Liver (tissue), 9 donors: Measurements from ENCODE around the gene WIF1. TPM values are rescaled to one million over a fixed set of nuclear protein-coding genes. Genes with fewer than 3 reads are reported as not detected.
A peak's percentile ranks its signal among the peaks of the same experiment; 100 is the strongest.

Source experiments
- DNase-seq: peaks from one replicate; pipeline ENCODE4 v3.0.0-alpha.2; 2017; ENCODE audit warnings: low spot score
- H3K27ac ChIP-seq, 2 donors: one replicate each; pipeline ENCODE4 v1.7.0; 2013; ENCODE audit warnings: inconsistent platforms in 2 of 2, low read length in 2 of 2, control low read depth in 1 of 2, low read depth in 1 of 2, mild to moderate bottlenecking in 1 of 2
- H3K27me3 ChIP-seq, 4 donors: one replicate each; pipeline versions ENCODE4 v1.6.1 to v1.7.0; 2013; ENCODE audit warnings: low read length in 3 of 4, inconsistent platforms in 1 of 4, mild to moderate bottlenecking in 1 of 4, moderate library complexity in 1 of 4; ENCODE audit not compliant: control insufficient read depth in 4 of 4, insufficient read depth in 4 of 4
- H3K36me3 ChIP-seq, 4 donors: one replicate each; pipeline versions ENCODE4 v1.6.1 to v1.7.0; 2013; ENCODE audit warnings: low read length in 3 of 4, mild to moderate bottlenecking in 3 of 4, low read depth in 1 of 4, moderate library complexity in 1 of 4; ENCODE audit not compliant: control insufficient read depth in 4 of 4, insufficient read depth in 3 of 4
- H3K4me1 ChIP-seq, 4 donors: one replicate each; pipeline versions ENCODE4 v1.6.1 to v1.7.0; 2013; ENCODE audit warnings: low read length in 3 of 4, mild to moderate bottlenecking in 3 of 4, moderate library complexity in 1 of 4; ENCODE audit not compliant: control insufficient read depth in 4 of 4, insufficient read depth in 4 of 4
- H3K4me3 ChIP-seq, 3 donors: one replicate each; pipeline versions ENCODE4 v1.6.1 to v1.7.0; 2013; ENCODE audit warnings: low read length in 3 of 3, control low read depth in 1 of 3, low read depth in 1 of 3, mild to moderate bottlenecking in 1 of 3
- H3K9ac ChIP-seq, 2 donors: one replicate each; pipeline ENCODE4 v1.7.0; 2013; ENCODE audit warnings: low read length in 2 of 2, mild to moderate bottlenecking in 2 of 2, moderate library complexity in 2 of 2, control low read depth in 1 of 2, low read depth in 1 of 2
- H3K9me3 ChIP-seq, 4 donors: one replicate each; pipeline versions ENCODE4 v1.6.1 to v1.7.0; 2013; ENCODE audit warnings: low read length in 3 of 4; ENCODE audit not compliant: control insufficient read depth in 4 of 4
- FOXA2 ChIP-seq: IDR thresholded peaks from 2 replicates; pipeline ENCODE4 v1.6.1; 2016; ENCODE audit warnings: antibody characterized with exemption
- GABPA ChIP-seq, 2 donors: IDR thresholded peaks in 1 of 2; conservative IDR thresholded peaks in 1 of 2; 2 replicates each; pipeline ENCODE4 v1.6.1; 2016; ENCODE audit warnings: antibody characterized with exemption in 2 of 2, mild to moderate bottlenecking in 1 of 2, moderate library complexity in 1 of 2
- HNF4A ChIP-seq, 2 donors: conservative IDR thresholded peaks; 2 replicates each; pipeline ENCODE4 v1.6.1; 2016; ENCODE audit warnings: antibody characterized with exemption in 2 of 2, mild to moderate bottlenecking in 2 of 2
- HNF4G ChIP-seq: IDR thresholded peaks from 2 replicates; pipeline ENCODE4 v1.6.1; 2016; ENCODE audit warnings: antibody characterized with exemption
- JUND ChIP-seq, 2 donors: IDR thresholded peaks; 2 replicates each; pipeline ENCODE4 v1.6.1; 2016; ENCODE audit warnings: antibody characterized with exemption in 2 of 2
- NR2F2 ChIP-seq: IDR thresholded peaks from 2 replicates; pipeline ENCODE4 v1.6.1; 2016; ENCODE audit warnings: antibody characterized with exemption
- RAD21 ChIP-seq, 2 donors: IDR thresholded peaks; 2 replicates each; pipeline ENCODE4 v1.6.1; 2016; ENCODE audit warnings: antibody characterized with exemption in 2 of 2, mild to moderate bottlenecking in 2 of 2
- REST ChIP-seq: IDR thresholded peaks from 2 replicates; pipeline ENCODE4 v1.6.1; 2016; ENCODE audit warnings: antibody characterized with exemption, mild to moderate bottlenecking
- RXRA ChIP-seq, 2 donors: IDR thresholded peaks; 2 replicates each; pipeline ENCODE4 v1.6.1; 2017 to 2018; ENCODE audit warnings: antibody characterized with exemption in 2 of 2, mild to moderate bottlenecking in 1 of 2
- TAF1 ChIP-seq: conservative IDR thresholded peaks from 2 replicates; pipeline ENCODE4 v1.6.1; 2016; ENCODE audit warnings: antibody characterized with exemption, mild to moderate bottlenecking
- ZBTB33 ChIP-seq: IDR thresholded peaks from 2 replicates; pipeline ENCODE4 v1.6.1; 2016; ENCODE audit warnings: antibody characterized with exemption
- WGBS: extraction: QIAGEN DNeasy Blood & Tissue Kit; methylation state at CpG from one replicate; pipeline ENCODE4 v1.1.7; 2013; 5-methylcytosine and 5-hydroxymethylcytosine counted together
- polyA plus RNA-seq, 2 donors: library from polyadenylated mRNA; stranded (reverse) in 1 of 2; unstranded in 1 of 2; fragments of 200-250 nt in 1 of 2; fragments of >200 nt in 1 of 2; fragmentation: Nextera tagmentation in 1 of 2; extraction: Ambion mirVana in 1 of 2; gene quantifications; one replicate each; pipeline versions ENCODE4 v1.2.1 to v1.2.3, GENCODE V29; 2013 to 2015
- total RNA-seq, 2 donors: library from RNA; depleted of rRNA; stranded (reverse); fragments of >200 nt; gene quantifications; one replicate each; pipeline ENCODE4 v1.2.3, GENCODE V29; 2014
- TF ChIP-seq, protein P1 (sequence below): fragments of 150-350 bp; IDR thresholded peaks from 2 replicates; pipeline ENCODE4 v1.5.1; 2017; ENCODE audit warnings: improper control_type of control experiment, low read depth, low read length; ENCODE audit not compliant: missing input control
- TF ChIP-seq, protein P2 (sequence below): IDR thresholded peaks from 2 replicates; pipeline ENCODE4 v1.6.1; 2016; ENCODE audit warnings: antibody characterized with exemption
- TF ChIP-seq, protein P3 (sequence below): IDR thresholded peaks from 2 replicates; pipeline ENCODE4 v1.6.1; 2016; ENCODE audit warnings: antibody characterized with exemption
- donor health status: healthy.
- donor health status: healthy.
- donor health status: healthy.
- donor health status: healthy.
- donor health status: healthy.

The WIF1 gene
- total RNA-seq, result not detected
- not detected for polyA plus RNA-seq

DNA sequence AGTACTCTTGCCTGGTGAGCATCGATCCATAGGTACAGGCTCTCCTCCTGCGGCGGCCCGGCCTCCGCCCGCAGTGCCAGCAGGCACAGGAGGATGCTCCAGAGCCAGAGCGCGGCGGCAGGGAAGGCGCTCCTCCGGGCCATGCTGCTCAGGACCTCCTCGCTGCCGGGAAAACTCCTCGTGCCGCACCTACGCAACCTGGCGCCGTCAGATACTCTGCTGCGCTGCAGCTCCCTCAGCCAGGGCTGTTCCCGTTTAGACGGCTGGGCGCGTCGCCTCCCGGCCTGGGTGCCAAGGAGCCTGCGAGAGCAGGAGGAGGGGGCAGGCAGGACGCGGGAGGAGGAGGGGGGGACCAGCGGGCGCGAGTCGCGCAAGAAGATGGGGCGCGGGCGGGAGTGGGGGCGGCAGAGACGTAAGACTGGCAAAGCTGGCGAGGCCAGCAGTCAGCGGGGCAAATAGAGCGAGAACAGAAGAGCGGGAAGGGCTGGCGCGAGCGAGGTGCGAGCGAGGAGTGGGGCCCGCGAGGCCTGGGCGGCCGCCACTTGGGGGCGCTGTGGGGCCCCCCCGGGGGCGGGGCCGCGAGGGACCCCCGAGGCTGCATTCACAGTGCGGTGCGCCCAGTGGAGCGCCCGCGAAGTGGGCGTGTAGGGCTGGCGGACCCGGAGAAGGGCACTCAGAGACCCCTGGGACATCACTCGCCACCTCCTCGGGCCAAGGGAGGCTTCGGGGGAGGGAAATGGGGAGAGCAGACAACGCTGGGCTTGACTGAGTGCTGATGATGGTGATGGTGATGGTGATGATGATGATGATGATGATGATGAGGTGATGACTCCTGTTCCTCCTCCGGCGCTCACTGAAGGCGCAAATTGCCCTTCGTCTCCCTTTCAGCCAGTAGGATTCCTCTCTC, at the start of gene WIF1:
Gene WIF1, minus strand, starts transcription at position 257 of the 907 bp plus-strand sequence. Its CDS starts 114 bp downstream, at position 143.
- no peak within 1 kb of the TSS for H3K9ac ChIP-seq
- TF ChIP-seq ZBTB33 (no peak), TAF1 (no peak), RXRA (IDR thresholded peaks at IDR 0.05) (no peak), NR2F2 (no peak), HNF4G (no peak), FOXA2 (no peak), GABPA (IDR thresholded peaks at IDR 0.05 in 1 of 2, conservative IDR thresholded peaks at IDR 0.05 in 1 of 2) (no peak), HNF4A (conservative IDR thresholded peaks at IDR 0.05) (no peak), JUND (IDR thresholded peaks at IDR 0.05) (no peak), RAD21 (IDR thresholded peaks at IDR 0.05) (no peak), REST (no peak)
- TF ChIP-seq, protein P1, sequence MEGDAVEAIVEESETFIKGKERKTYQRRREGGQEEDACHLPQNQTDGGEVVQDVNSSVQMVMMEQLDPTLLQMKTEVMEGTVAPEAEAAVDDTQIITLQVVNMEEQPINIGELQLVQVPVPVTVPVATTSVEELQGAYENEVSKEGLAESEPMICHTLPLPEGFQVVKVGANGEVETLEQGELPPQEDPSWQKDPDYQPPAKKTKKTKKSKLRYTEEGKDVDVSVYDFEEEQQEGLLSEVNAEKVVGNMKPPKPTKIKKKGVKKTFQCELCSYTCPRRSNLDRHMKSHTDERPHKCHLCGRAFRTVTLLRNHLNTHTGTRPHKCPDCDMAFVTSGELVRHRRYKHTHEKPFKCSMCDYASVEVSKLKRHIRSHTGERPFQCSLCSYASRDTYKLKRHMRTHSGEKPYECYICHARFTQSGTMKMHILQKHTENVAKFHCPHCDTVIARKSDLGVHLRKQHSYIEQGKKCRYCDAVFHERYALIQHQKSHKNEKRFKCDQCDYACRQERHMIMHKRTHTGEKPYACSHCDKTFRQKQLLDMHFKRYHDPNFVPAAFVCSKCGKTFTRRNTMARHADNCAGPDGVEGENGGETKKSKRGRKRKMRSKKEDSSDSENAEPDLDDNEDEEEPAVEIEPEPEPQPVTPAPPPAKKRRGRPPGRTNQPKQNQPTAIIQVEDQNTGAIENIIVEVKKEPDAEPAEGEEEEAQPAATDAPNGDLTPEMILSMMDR, result no peak
- TF ChIP-seq, protein P2, sequence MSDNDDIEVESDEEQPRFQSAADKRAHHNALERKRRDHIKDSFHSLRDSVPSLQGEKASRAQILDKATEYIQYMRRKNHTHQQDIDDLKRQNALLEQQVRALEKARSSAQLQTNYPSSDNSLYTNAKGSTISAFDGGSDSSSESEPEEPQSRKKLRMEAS, result no peak
- TF ChIP-seq, protein P3, sequence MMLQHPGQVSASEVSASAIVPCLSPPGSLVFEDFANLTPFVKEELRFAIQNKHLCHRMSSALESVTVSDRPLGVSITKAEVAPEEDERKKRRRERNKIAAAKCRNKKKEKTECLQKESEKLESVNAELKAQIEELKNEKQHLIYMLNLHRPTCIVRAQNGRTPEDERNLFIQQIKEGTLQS, result no peak
- H3K4me3 ChIP-seq, result peak within 1 kb of the TSS in 1 of 3 donors; percentile 34
- H3K36me3 ChIP-seq, result no peaks in the 10 kb centered on the region
- H3K9me3 ChIP-seq, result no peaks in the 10 kb centered on the region
- peaks cover 0 to 9% (median 3%) of the 10 kb centered on the region in 4 donors for H3K4me1 ChIP-seq
- no peak within 1 kb of the TSS for H3K27ac ChIP-seq
- WGBS, result 9% methylated on average over 73 of the region's 73 CpGs
- peaks cover 0 to 30% (median 3%) of the 10 kb centered on the region in 4 donors for H3K27me3 ChIP-seq
- DNase-seq, result no peak
